ENCODE data around the gene TMEM126A. TPM values are rescaled to one million over a fixed set of nuclear protein-coding genes. Genes with fewer than 3 reads are reported as not detected.
A peak's percentile ranks its signal among the peaks of the same experiment; 100 is the strongest.
"Not testable (repeated sequence)": the region's sequence is repeated elsewhere in the genome, so short reads cannot be mapped to it uniquely, and the experiment has no call there.

TMEM126A gene
- total RNA-seq, 4 donors from 2014 or later = 8.9 to 15.0 (median 12.0) TPM

DNA sequence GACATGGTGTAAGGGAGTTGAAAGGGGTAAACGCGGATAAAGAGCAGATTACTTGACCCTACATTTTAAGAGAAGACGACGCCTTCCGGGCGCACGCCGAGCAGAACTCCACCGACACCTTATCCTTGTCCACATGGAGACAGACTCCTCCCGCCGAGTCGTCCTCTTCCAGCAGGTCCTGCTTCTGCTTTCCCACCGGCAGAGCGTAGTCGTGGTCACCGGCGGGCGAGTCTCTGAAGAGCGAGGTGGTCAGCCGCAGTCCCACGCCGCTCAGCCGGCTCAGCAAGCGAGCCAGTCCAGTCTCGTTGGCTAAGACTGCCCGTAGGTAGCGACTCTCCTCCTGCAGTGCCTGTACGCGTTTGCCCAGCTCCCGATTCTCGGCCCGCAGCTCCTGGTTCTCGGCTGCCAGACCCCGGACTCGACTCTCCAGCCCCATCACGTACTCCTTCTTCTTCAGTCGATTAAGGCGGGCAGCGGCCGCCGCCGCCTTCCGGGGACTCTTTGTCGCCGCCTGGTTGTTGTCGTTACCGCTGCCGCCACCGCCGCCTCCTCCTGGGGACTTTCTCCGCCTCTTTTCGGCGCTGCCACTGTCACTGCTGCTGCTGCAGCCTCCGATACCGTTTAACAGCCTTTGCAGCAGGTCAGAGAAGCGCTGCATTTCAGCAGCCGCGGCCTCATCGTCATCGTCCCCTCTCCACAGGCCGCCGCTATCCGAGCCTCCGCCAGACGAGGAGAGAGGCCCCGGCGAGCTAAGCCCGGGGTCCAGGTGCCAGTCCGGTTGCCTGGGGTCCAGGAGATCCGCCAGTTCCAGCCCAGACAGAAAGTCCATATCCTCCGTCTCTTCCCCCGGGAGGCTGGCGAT lies 16.2 kb downstream of the TMEM126A start:
- peak; percentile 81 to 96 for DNase-seq (ENCODE audit: low spot score in 2 of 2)
- TF ChIP-seq, protein P1, sequence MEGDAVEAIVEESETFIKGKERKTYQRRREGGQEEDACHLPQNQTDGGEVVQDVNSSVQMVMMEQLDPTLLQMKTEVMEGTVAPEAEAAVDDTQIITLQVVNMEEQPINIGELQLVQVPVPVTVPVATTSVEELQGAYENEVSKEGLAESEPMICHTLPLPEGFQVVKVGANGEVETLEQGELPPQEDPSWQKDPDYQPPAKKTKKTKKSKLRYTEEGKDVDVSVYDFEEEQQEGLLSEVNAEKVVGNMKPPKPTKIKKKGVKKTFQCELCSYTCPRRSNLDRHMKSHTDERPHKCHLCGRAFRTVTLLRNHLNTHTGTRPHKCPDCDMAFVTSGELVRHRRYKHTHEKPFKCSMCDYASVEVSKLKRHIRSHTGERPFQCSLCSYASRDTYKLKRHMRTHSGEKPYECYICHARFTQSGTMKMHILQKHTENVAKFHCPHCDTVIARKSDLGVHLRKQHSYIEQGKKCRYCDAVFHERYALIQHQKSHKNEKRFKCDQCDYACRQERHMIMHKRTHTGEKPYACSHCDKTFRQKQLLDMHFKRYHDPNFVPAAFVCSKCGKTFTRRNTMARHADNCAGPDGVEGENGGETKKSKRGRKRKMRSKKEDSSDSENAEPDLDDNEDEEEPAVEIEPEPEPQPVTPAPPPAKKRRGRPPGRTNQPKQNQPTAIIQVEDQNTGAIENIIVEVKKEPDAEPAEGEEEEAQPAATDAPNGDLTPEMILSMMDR (IDR thresholded peaks at IDR 0.05) = peak in 1 of 3 donors; percentile 59
- no peak for TF ChIP-seq POLR2A (IDR thresholded peaks at IDR 0.05)
- intact Hi-C loops (cut with DNase I; ENCODE audit: low total_unique reads) = no loop called here
- WGBS, 2 donors = 1% methylated on average over 49 to 67 of the region's 73 CpGs
- peak overlapping the region; percentile 96 for H3K4me3 ChIP-seq (ENCODE audit: low read depth, poor library complexity, severe bottlenecking)

GRCh38 chr11:85664615-85665481 lies 17.1 kb downstream of the TMEM126A start, which contains the start of gene CREBZF:
CREBZF (minus strand) TSS chr11:85665129; CDS start chr11:85664875, 254 bp downstream.
- DNase-seq (ENCODE audit: low spot score in 2 of 2) = peak; percentile 92 to 98
- H3K4me3 ChIP-seq (ENCODE audit: low read depth, poor library complexity, severe bottlenecking) = peak within 1 kb of the TSS; percentile 96
- WGBS, 2 donors = 0 to 2% methylated on average over 28 to 32 of the region's 67 CpGs
- TF ChIP-seq, protein P1 (IDR thresholded peaks at IDR 0.05) = no peak
- peak in 1 of 2 donors; percentile 97 for TF ChIP-seq POLR2A (IDR thresholded peaks at IDR 0.05)
- intact Hi-C loops (cut with DNase I; ENCODE audit: low total_unique reads) = no loop called here

DNA sequence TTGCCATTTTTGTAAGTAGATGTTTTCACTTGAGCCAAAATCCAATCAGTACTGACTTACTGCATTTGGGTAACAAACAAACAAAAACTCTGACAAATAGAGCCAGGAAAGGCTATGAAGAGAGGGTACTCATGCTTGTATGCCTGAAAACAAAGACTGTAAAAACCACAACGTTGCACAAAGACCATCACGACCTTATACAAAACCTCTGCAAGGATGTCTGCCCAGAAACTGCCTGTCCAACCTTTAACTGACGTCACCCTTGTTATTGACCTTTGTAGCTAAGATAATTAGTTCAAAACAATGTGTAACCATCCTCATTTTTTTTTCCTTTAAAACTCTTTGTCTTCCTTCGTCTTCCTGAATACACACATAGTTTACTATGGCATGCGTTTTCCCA lies 18.0 kb downstream of the TMEM126A start:
- no peak overlapping the region for H3K4me3 ChIP-seq (ENCODE audit: low read depth, poor library complexity, severe bottlenecking)
- no peak for DNase-seq (ENCODE audit: low spot score in 2 of 2)
- no peak for TF ChIP-seq POLR2A (IDR thresholded peaks at IDR 0.05)
- TF ChIP-seq, protein P1 (IDR thresholded peaks at IDR 0.05) = no peak
- intact Hi-C loops (cut with DNase I; ENCODE audit: low total_unique reads) = no loop called here
- 82 to 84% methylated on average over 5 of the region's 5 CpGs for WGBS, 2 donors

DNA sequence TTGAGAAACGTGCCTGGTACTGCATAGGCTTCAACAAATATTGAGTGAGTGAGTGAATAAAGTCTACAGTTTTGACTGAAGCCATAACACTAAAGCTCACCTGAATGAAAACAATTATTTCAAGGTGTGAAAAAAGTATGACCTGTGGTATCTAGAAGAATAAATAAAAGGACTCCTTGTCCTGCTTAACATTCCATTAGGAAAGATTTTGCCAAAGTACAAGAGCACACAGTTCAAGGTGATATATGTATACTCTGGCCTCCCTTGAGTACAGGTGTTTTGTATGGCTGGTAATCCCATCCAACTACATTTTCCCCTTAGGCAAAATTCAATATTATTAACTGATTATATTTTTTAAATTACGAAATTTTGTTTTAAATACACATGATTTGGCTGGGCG lies 18.9 kb downstream of the TMEM126A start:
- 79 to 89% methylated on average over 3 of the region's 3 CpGs for WGBS, 2 donors
- TF ChIP-seq POLR2A (IDR thresholded peaks at IDR 0.05) = no peak
- TF ChIP-seq, protein P1 (IDR thresholded peaks at IDR 0.05) = no peak
- no peak overlapping the region for H3K4me3 ChIP-seq (ENCODE audit: low read depth, poor library complexity, severe bottlenecking)
- DNase-seq (ENCODE audit: low spot score in 2 of 2) = no peak
- intact Hi-C loops (cut with DNase I; ENCODE audit: low total_unique reads) = no loop called here

- TF ChIP-seq POLR2A (IDR thresholded peaks at IDR 0.05) = no peak
- TF ChIP-seq, protein P1 (IDR thresholded peaks at IDR 0.05) = no peak
- intact Hi-C loops (cut with DNase I; ENCODE audit: low total_unique reads) = no loop called here
- WGBS, 2 donors = 96 to 97% methylated on average over 1 of the region's 1 CpG
- no peak for DNase-seq (ENCODE audit: low spot score in 2 of 2)
- H3K4me3 ChIP-seq (ENCODE audit: low read depth, poor library complexity, severe bottlenecking) = no peak overlapping the region
Observed at GRCh38 chr11:85668157-85668556, 20.4 kb downstream of the TMEM126A start.

DNA sequence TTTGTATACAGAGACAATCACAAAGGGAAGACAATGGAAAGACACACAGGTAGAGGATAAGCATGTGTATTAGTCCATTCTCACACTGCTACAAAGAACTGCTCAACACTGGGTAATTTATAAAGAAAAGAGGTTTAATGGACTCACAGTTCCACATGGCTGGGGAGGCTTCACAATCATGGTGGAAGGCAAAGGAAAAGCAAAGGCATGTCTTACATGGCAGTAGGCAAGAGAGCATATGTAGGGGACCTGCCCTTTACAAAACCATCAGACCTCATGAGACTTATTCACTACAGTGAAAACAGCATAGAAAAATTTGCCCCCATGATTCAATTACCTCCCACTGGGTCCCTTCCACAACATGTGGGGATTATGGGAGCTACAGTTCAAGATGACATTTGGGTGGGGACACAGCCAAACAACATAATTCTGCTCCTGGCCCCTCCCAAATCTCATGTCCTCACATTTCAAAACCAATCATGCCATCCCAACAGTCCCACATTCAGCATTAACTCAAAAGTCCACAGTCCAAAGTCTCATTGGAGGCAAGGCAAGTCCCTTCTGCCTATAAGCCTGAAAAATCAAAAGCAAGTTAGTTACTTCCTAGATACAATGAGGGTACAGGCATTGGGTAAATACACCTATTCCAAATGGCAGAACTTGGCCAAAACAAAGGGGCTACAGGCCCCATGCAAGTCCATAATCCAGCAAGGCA lies 23.3 kb downstream of the TMEM126A start:
- H3K4me3 ChIP-seq (ENCODE audit: low read depth, poor library complexity, severe bottlenecking); intact Hi-C loops (cut with DNase I; ENCODE audit: low total_unique reads); DNase-seq (ENCODE audit: low spot score in 2 of 2): not testable (repeated sequence)

Measured in lower leg skin (tissue), 4 donors.